ENCODE results near the gene UPP1. TPM values are rescaled to one million over a fixed set of nuclear protein-coding genes. Genes with fewer than 3 reads are reported as not detected.

The UPP1 gene
- total RNA-seq, 4 donors from 2014 or later: 15.4 to 24.0 (median 16.4) TPM

GRCh38 chr7:48109848-48110663 is 21.0 kb downstream of the UPP1 start:
- peak; percentile 87 to 96 (median 91) for DNase-seq
- H3K27ac ChIP-seq: no peak overlapping the region
- TF ChIP-seq CTCF (IDR thresholded peaks at IDR 0.05): peak; percentile 97 to 99 (median 98)
- no peak for TF ChIP-seq POLR2A (IDR thresholded peaks at IDR 0.05)
- H3K27me3 ChIP-seq: no peaks in the 10 kb centered on the region
- peaks cover 0 to 3% (median 0%) of the 10 kb centered on the region in 4 donors for H3K4me1 ChIP-seq
- peaks cover 0 to 33% (median 0%) of the 10 kb centered on the region in 3 donors for H3K36me3 ChIP-seq
- no peaks in the 10 kb centered on the region for H3K9me3 ChIP-seq
- H3K4me3 ChIP-seq: no peak overlapping the region

- Histone ChIP-seq H3K36me3 (peaks cover 0 to 25% (median 0%) of the 10 kb centered on the region in 3 donors), H3K27ac (no peak overlapping the region), H3K4me3 (no peak overlapping the region), H3K9me3 (no peaks in the 10 kb centered on the region), H3K27me3 (no peaks in the 10 kb centered on the region), H3K4me1 (peaks cover 0 to 3% (median 0%) of the 10 kb centered on the region in 4 donors)
- no peak for DNase-seq
- no peak for TF ChIP-seq CTCF (IDR thresholded peaks at IDR 0.05)
- TF ChIP-seq POLR2A (IDR thresholded peaks at IDR 0.05): no peak
Measured at GRCh38 chr7:48110868-48111267, 21.8 kb downstream of the UPP1 start.

GRCh38 chr7:48111596-48111995 is 22.5 kb downstream of the UPP1 start:
- H3K27ac ChIP-seq: no peak overlapping the region
- H3K4me1 ChIP-seq: peaks cover 0 to 3% (median 0%) of the 10 kb centered on the region in 4 donors
- peaks cover 0 to 25% (median 0%) of the 10 kb centered on the region in 3 donors for H3K36me3 ChIP-seq
- TF ChIP-seq CTCF (IDR thresholded peaks at IDR 0.05): no peak
- no peak for TF ChIP-seq POLR2A (IDR thresholded peaks at IDR 0.05)
- DNase-seq: no peak
- H3K9me3 ChIP-seq: no peaks in the 10 kb centered on the region
- H3K27me3 ChIP-seq: no peaks in the 10 kb centered on the region
- H3K4me3 ChIP-seq: no peak overlapping the region

GRCh38 chr7:48112401-48113165 is 23.5 kb downstream of the UPP1 start:
- peaks cover 0 to 3% (median 0%) of the 10 kb centered on the region in 4 donors for H3K4me1 ChIP-seq
- TF ChIP-seq CTCF (IDR thresholded peaks at IDR 0.05) (no peak), POLR2A (IDR thresholded peaks at IDR 0.05) (no peak)
- no peaks in the 10 kb centered on the region for H3K27me3 ChIP-seq
- no peak overlapping the region for H3K27ac ChIP-seq
- peaks cover 0 to 15% (median 0%) of the 10 kb centered on the region in 3 donors for H3K36me3 ChIP-seq
- no peak for DNase-seq
- H3K4me3 ChIP-seq: no peak overlapping the region
- H3K9me3 ChIP-seq: no peaks in the 10 kb centered on the region

GRCh38 chr7:48113275-48113674 is 24.2 kb downstream of the UPP1 start:
- Histone ChIP-seq H3K27me3 (no peaks in the 10 kb centered on the region), H3K4me3 (no peak overlapping the region), H3K27ac (no peak overlapping the region), H3K4me1 (peaks cover 0 to 3% (median 0%) of the 10 kb centered on the region in 4 donors), H3K9me3 (no peaks in the 10 kb centered on the region), H3K36me3 (peaks cover 0 to 8% (median 0%) of the 10 kb centered on the region in 3 donors)
- DNase-seq: no peak
- no peak for TF ChIP-seq CTCF (IDR thresholded peaks at IDR 0.05)
- no peak for TF ChIP-seq POLR2A (IDR thresholded peaks at IDR 0.05)

Measured in Peyer's patch (tissue), 4 donors.